Astrocyte (in vitro differentiated cells and primary cell): ENCODE results near the gene LYZL1. TPM values are rescaled to one million over a fixed set of nuclear protein-coding genes. Genes with fewer than 3 reads are reported as not detected.

ENCODE experiments used
- DNase-seq: peaks from one replicate; pipeline ENCODE4 v3.0.0-alpha.2; 2010; ENCODE audit warnings: low read depth
- FAIRE-seq: peaks from 2 replicates; lab custom pipeline; 2011; peaks lifted over from hg19 to GRCh38; lab: Jason Lieb, UNC
- H2AFZ ChIP-seq: 2 replicates; pipeline ENCODE4 v1.6.0; 2012; ENCODE audit warnings: low read depth, low read length, inconsistent platforms
- H3K27ac ChIP-seq: 2 replicates; pipeline ENCODE4 v1.5.1; 2011; ENCODE audit warnings: low read depth, low read length, inconsistent platforms
- H3K27me3 ChIP-seq: 2 replicates; pipeline ENCODE4 v1.6.0; 2011; ENCODE audit warnings: low read length, inconsistent platforms; ENCODE audit not compliant: insufficient read depth
- H3K36me3 ChIP-seq: 2 replicates; pipeline ENCODE4 v1.5.1; 2011; ENCODE audit warnings: low read length, inconsistent platforms; ENCODE audit not compliant: insufficient read depth
- H3K4me1 ChIP-seq: 2 replicates; pipeline ENCODE4 v1.5.1; 2011; ENCODE audit warnings: low read length, inconsistent platforms; ENCODE audit not compliant: insufficient read depth
- H3K4me2 ChIP-seq: 2 replicates; pipeline ENCODE4 v1.6.0; 2012; ENCODE audit warnings: low read length, inconsistent platforms
- H3K4me3 ChIP-seq: 2 replicates; pipeline ENCODE4 v1.5.1; 2011; ENCODE audit warnings: low read depth, mild to moderate bottlenecking, low read length, inconsistent platforms; ENCODE audit not compliant: insufficient read depth
- H3K79me2 ChIP-seq: 2 replicates; pipeline ENCODE4 v1.6.0; 2012; ENCODE audit warnings: mild to moderate bottlenecking, low read length, inconsistent platforms; ENCODE audit not compliant: insufficient read depth
- H3K9ac ChIP-seq: 2 replicates; pipeline ENCODE4 v1.6.0; 2012; ENCODE audit warnings: mild to moderate bottlenecking, low read length, inconsistent platforms
- H3K9me3 ChIP-seq: 2 replicates; pipeline ENCODE4 v1.5.1; 2012; ENCODE audit warnings: low read depth, mild to moderate bottlenecking, low read length, inconsistent platforms; ENCODE audit not compliant: insufficient read depth
- H4K20me1 ChIP-seq: 2 replicates; pipeline ENCODE4 v1.6.0; 2012; ENCODE audit warnings: low read length, inconsistent platforms; ENCODE audit not compliant: insufficient read depth
- H3K27ac Mint-ChIP-seq: one replicate; pipeline ENCODE4 v1.8.0; 2021; ENCODE audit warnings: mild to moderate bottlenecking, mixed read lengths; ENCODE audit not compliant: unreplicated experiment
- H3K27me3 Mint-ChIP-seq: one replicate; pipeline ENCODE4 v1.8.0; 2021; ENCODE audit warnings: low read depth, mixed read lengths; ENCODE audit not compliant: unreplicated experiment
- H3K36me3 Mint-ChIP-seq: one replicate; pipeline ENCODE4 v1.8.0; 2021; ENCODE audit warnings: low read depth, mixed read lengths; ENCODE audit not compliant: unreplicated experiment
- H3K4me1 Mint-ChIP-seq: one replicate; pipeline ENCODE4 v1.8.0; 2021; ENCODE audit warnings: low read depth, mixed read lengths; ENCODE audit not compliant: unreplicated experiment
- H3K4me3 Mint-ChIP-seq: one replicate; pipeline ENCODE4 v1.8.0; 2021; ENCODE audit warnings: mild to moderate bottlenecking, moderate library complexity, mixed read lengths; ENCODE audit not compliant: unreplicated experiment
- H3K9me3 Mint-ChIP-seq: one replicate; pipeline ENCODE4 v1.8.0; 2021; ENCODE audit warnings: mild to moderate bottlenecking, mixed read lengths; ENCODE audit not compliant: unreplicated experiment
- CTCF ChIP-seq: IDR thresholded peaks from 2 replicates; pipeline ENCODE4 v1.5.1; 2011; ENCODE audit warnings: low read depth, mild to moderate bottlenecking, inconsistent platforms, low read length, moderate library complexity; ENCODE audit not compliant: insufficient read depth
- EZH2 ChIP-seq: IDR thresholded peaks from 2 replicates; pipeline ENCODE4 v1.6.1; 2012; ENCODE audit warnings: mild to moderate bottlenecking, low read length, inconsistent platforms; ENCODE audit not compliant: insufficient read depth
- total RNA-seq: library from RNA; stranded (reverse); gene quantifications from 2 replicates; pipeline ENCODE4 v1.2.1, GENCODE V29; 2021

The LYZL1 gene
- total RNA-seq, 1 donor from 2014 or later: not detected

- DNase-seq (no peak), FAIRE-seq (no peak)
- Mint-ChIP-seq H3K9me3 (peaks cover 2% of the 10 kb centered on the region), H3K36me3 (no peaks in the 10 kb centered on the region), H3K4me3 (no peak overlapping the region), H3K27me3 (no peaks in the 10 kb centered on the region), H3K4me1 (peaks cover 34% of the 10 kb centered on the region), H3K27ac (no peak overlapping the region)
- no peak overlapping the region for H3K4me2 ChIP-seq
- H3K36me3 ChIP-seq: no peaks in the 10 kb centered on the region
- H3K9ac ChIP-seq: no peak overlapping the region
- no peak overlapping the region for H2AFZ ChIP-seq
- no peaks in the 10 kb centered on the region for H4K20me1 ChIP-seq
- no peak overlapping the region for H3K4me3 ChIP-seq
- H3K79me2 ChIP-seq: no peaks in the 10 kb centered on the region
- H3K27me3 ChIP-seq: peaks cover 6% of the 10 kb centered on the region
- TF ChIP-seq CTCF (no peak), EZH2 (no peak)
- no peak overlapping the region for H3K27ac ChIP-seq
- H3K9me3 ChIP-seq: no peaks in the 10 kb centered on the region
- peaks cover 18% of the 10 kb centered on the region for H3K4me1 ChIP-seq
Measured at GRCh38 chr10:29250066-29250465, 38.8 kb upstream of the LYZL1 start.

DNA sequence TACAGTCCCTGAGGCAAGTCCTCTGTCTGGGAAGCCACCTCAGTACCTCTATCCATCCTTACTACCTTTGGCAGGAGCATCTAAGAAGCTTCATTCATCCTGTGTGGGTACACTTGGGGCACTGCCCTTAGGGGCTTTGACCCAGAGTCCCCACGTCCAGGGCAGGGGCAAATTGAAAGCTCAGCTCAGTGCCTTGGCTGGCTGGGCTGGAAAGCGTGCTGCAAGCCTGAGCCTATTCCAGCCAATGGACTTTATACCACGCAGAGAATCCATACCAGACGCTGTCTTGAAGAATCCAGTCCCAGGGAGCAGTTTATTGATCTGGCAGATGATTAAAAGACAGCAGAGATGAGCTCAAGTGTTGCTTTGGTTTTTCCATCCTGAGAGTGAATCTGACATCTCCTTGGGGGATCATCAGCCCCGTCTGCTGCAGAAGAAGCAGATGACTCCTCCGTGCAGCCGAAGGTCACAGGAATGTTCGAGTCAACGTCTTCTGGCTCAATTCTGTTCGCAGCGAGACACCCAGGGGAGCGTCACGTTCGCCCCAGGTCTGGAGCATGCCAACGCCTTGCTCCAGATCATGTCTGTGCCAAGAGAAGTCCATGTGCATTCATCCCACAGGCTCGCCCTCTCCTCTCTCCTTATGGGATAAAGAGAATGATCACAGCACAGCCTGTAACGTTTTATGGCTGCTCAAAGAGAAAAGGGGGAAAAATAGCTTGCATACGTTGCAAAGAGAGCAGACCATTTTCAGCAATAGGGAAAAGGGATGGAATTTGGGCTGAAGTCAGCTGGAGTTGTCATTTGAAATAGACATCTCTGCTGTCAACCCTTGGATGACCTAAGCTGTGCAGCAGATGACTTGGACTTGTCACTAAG lies 35.8 kb upstream of the LYZL1 start:
- peaks cover 43% of the 10 kb centered on the region for H3K4me1 ChIP-seq
- no peak overlapping the region for H2AFZ ChIP-seq
- H3K9ac ChIP-seq: no peak overlapping the region
- H3K9me3 Mint-ChIP-seq: peaks cover 2% of the 10 kb centered on the region
- FAIRE-seq (no peak), DNase-seq (no peak)
- no peaks in the 10 kb centered on the region for H3K79me2 ChIP-seq
- TF ChIP-seq EZH2: no peak
- TF ChIP-seq CTCF: no peak
- H3K4me1 Mint-ChIP-seq: peaks cover 59% of the 10 kb centered on the region
- H3K4me2 ChIP-seq: no peak overlapping the region
- no peaks in the 10 kb centered on the region for H4K20me1 ChIP-seq
- H3K9me3 ChIP-seq: no peaks in the 10 kb centered on the region
- H3K27ac Mint-ChIP-seq: peak overlapping the region; percentile 1
- no peaks in the 10 kb centered on the region for H3K36me3 Mint-ChIP-seq
- H3K4me3 ChIP-seq: no peak overlapping the region
- H3K27ac ChIP-seq: no peak overlapping the region
- H3K36me3 ChIP-seq: no peaks in the 10 kb centered on the region
- no peaks in the 10 kb centered on the region for H3K27me3 Mint-ChIP-seq
- H3K4me3 Mint-ChIP-seq: peak overlapping the region; percentile 4
- no peaks in the 10 kb centered on the region for H3K27me3 ChIP-seq

DNA sequence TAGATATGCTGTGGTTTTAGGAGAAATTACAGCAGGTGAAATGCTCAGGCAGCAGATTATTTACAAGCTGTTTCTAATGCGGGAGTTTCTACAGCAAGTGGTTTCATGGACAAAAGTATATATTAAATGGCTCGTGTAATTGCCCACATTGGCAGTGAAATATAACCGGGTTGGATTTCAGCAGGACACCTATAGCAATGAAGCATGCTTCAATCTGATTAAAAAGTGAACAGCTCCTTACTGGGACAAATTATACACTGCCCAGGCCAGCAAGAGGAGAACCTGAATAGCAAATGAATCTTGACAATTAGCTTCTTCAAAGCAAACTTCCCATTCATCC lies 35.2 kb upstream of the LYZL1 start:
- Histone ChIP-seq H4K20me1 (no peaks in the 10 kb centered on the region), H3K4me2 (peak overlapping the region; percentile 60), H3K36me3 (no peaks in the 10 kb centered on the region), H3K4me1 (peaks cover 43% of the 10 kb centered on the region), H3K27ac (no peak overlapping the region), H2AFZ (no peak overlapping the region), H3K27me3 (no peaks in the 10 kb centered on the region), H3K79me2 (no peaks in the 10 kb centered on the region), H3K9me3 (no peaks in the 10 kb centered on the region), H3K9ac (peak overlapping the region; percentile 28), H3K4me3 (no peak overlapping the region)
- FAIRE-seq (no peak), DNase-seq (no peak)
- TF ChIP-seq EZH2 (no peak), CTCF (no peak)
- peaks cover 61% of the 10 kb centered on the region for H3K4me1 Mint-ChIP-seq
- peaks cover 2% of the 10 kb centered on the region for H3K9me3 Mint-ChIP-seq
- H3K4me3 Mint-ChIP-seq: no peak overlapping the region
- no peaks in the 10 kb centered on the region for H3K27me3 Mint-ChIP-seq
- H3K36me3 Mint-ChIP-seq: no peaks in the 10 kb centered on the region
- H3K27ac Mint-ChIP-seq: peak overlapping the region; percentile 98
